AG20443 (cell line): ENCODE data around the gene CD9.
"Not testable (repeated sequence)": the region's sequence is repeated elsewhere in the genome, so short reads cannot be mapped to it uniquely, and the experiment has no call there.

ENCODE experiments used
- DNase-seq: peaks from one replicate; pipeline ENCODE4 v3.0.0; 2012; ENCODE audit warnings: low spot score, mixed read lengths

The CD9 gene

DNA sequence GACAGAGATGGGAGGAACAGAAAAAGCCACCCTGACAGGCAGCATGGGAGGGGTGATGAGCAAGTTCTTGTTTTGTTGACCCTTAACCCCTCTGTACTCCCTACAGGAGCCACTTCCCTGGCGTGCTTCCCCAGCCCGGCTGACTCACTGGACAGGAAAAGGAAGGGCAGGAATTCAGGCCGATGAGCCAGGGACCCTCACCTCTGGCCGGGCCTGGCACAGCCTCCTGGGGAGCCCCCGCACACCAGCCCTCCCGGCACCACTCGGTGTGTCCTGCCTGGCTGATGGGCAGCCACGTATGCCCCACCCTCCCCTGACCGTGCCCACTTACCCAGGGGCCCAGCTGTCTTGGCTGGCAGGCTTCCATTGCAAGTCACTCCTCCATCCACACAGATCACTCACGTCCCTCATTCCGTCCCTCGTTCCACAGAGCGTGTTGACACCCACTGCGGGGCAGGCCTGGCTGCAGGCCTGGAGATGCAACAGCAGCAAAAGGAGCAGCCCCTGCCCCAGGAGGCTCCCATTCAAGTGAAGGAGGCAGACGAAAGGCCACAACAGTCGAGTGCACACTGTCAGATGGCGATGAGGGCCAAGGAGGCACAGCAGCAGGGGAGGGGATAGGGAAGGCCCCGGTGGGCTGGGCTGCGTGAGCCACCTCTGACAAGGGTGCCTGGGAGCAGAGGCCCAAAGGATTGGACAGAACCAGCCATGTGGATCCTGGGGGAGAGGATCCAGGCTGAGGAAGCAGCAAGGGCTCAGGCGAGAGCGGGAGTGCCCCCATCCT is 19.7 kb upstream of the CD9 start:
- peak; percentile 60 for DNase-seq

DNA sequence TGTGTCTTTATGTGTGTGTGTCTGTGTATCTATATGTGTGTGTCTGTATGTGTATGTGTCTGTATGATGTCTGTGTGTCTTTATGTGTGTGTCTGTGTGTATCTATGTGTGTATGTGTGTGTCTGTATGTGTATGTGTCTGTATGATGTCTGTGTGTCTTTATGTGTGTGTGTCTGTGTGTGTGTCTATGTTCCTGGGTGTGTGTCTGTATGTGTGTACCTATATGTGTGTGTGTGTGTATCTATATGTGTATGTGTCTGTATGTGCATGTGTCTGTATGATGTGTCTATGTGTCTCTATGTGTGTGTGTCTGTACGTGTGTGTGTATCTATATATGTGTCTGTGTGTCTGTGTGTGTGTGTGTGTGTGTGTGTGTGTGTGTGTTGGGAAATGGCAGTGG is 19.0 kb upstream of the CD9 start:
- DNase-seq: no peak

DNA sequence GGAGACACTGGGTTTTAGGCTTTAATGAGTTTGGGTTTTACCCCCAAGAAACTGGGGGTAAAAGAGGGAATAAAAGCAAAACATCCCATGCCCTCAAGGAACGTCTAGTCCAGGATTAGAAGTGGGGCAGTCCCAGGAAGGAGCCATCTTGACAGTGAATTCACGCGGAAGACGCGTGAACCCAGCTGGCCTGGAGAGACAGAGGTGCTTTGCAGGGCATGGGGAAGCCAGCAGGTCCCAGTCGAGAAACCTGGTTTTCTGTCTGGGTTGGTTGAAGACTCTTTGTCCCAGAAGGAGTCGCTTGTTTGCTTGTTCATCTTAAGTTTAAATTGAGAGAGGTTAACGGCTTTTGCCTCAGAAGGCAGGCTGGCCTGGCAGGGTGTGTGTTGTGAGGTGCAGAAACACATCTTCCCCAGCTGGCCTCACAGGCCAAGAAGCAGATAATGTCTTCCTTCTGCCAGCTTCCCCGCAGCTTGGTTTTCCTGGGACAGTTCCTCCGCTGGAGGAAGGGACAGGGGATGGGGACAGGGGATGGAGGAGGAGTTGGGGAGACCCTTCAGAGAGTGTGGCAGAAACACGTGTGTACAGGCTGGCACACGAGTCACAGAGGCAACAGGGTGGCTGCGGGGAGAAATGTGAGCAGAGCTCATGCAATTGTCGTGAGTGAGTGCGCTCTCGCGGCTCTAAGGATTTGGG is 18.5 kb upstream of the CD9 start:
- DNase-seq: no peak

DNA sequence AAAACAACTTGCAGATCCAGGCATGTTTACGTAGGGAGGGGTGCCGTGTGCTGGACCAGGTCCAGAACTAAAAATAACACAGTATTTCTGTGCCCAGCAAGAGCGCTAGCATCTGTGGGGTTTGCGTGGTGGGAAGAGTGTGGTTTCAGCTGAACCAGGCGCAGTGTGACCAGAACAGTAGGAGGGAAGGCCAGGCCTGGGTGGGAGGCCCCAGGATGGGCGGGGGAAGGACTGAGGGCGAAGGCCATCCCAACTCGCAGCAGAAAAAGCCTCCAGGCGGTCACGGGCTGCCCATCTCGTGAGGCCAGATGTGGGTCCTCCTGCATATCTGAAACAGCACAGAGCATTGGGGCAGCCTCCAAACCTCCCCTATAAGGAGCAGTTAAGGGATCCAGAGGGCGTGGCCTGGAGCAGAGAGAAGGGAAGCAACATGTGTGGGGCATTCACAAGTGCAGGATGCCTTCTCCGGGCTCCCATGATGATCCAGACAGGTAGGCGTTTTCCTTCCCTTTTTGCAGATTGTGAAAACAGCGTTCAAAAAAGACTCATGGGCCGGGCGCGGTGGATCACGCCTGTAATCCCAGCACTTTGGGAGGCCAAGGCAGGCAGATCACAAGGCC is 17.8 kb upstream of the CD9 start:
- peak; percentile 72 for DNase-seq

DNA sequence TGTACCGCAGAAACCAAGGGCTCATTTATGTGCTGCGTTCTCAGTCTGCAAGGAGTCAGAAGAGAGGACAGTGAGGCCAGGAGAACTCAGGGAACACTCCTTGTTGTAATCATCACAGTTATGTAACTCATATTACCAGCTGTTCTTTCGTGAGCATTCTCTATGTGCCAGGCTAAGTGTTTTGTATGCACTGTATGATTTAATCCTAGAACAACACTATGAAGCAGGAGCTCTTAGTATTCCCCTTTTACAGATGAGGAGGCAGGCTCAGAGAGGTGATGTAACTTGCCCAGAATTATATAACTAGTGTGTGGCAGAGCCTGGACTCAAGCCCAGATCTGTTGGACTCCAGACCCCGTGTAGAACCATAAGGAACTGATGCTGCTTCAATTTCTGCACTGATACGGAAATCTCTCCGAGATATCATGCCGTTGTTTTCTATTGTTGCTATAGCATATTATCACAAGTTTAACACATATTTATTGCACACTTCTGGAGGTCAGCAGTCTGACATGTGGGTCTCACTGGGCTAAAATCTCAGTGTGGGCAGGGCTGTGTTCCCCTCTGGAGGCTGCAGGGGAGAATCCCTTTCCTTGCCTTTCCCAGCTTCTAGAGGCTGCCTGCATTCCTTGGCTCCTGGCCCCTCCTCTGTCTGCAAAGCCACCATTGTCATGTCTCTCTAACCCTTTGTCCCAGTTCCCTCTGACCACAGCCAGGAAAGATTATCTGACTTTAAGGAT is 16.3 kb upstream of the CD9 start:
- DNase-seq: peak; percentile 46

DNA sequence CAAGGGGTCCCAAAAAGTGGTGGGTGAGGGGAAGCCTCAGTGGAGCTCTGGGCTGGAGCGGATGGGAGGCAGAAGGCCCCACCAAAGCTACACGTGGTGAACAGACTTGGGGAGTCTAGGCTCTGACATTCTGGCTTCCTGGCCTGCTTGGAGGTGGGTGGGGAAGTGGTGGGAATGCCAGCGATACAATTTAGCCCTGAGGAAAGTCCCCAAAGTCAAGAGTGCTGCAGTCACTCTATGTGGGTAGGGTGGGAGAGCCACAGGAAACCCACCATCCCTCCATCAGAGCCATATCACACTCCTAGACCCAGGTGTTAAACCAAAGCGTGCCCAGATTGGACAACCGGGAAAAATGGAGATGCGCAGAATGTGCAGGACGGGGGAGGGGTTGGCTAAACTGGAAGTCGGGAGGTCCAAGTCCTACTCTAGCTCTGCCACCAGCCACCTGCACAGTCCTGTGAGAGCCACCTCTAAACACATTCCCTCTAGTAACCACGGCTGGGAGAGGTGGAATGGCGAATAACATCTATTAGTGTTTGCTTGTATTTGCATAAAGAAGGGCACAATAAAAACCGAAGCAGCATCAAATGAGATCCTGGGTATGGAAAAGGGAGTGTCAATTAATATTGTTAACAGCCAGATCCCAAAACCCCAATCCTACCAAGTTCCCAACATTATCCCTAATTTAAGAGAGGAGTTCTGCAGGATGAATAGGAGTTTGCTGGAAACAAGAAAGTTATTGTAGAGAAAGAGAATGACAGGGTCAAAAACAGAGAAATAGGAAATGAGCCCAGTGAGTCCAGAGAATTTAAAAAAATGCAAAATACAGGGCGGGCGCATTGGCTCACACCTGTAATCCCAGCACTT is 14.0 kb upstream of the CD9 start:
- no peak for DNase-seq

DNA sequence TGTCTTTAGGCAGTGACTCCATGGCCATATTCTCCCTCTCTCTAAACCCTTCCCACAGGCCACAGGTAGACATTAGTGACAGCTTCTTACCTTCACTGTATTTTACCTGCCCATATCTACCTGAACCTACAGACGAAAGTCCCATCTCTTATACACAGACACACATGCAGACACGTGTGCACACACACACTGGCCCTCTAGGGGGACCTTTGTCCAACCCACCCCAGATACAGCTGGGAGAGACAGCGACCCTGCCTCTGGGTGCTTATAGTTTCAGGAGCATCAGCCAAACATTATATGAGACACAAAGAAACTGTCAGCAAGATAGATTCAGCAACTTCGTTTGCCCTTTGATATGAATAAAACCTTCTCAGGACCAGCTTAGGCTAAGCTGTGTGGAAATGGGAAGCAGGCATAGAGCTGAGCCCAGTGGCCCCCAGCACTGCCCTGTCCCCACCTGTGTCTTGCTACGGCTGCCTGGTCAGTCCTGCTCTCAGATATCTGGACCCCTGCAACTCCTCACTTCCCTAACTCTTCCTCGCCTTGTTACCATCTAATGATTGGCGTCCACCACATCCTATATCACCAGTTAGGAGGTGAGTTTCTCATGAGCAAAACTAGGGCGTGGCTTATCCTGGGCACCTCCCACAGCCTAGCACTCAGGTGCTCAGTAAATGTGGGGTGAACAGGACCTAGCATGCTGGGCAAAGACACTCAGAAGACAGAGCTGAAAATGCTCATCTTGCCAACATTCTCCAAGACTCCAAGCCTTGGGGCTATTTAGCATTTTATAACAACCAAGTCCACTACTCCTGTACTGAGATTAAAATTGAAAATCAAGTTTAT is 12.0 kb upstream of the CD9 start:
- no peak for DNase-seq

DNA sequence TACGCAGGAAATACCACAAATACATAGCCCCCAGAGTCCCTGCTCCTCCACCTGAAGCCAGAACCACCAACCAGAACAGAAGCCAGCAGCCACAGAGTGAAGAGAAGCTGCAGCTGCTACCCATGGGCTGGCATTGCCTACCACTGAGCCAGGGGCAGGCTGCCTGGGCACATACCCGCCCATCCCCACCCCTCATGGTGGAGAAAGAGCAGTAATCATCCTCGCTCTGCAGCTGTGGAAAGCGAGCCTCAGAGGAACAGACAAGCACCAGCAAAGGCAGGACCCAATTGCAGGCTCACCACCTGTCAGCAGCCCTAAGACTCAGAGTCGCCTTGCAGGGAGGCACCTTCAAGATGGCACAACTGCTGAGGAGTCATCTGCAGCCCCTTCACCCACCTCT is 11.2 kb upstream of the CD9 start:
- DNase-seq: no peak

DNA sequence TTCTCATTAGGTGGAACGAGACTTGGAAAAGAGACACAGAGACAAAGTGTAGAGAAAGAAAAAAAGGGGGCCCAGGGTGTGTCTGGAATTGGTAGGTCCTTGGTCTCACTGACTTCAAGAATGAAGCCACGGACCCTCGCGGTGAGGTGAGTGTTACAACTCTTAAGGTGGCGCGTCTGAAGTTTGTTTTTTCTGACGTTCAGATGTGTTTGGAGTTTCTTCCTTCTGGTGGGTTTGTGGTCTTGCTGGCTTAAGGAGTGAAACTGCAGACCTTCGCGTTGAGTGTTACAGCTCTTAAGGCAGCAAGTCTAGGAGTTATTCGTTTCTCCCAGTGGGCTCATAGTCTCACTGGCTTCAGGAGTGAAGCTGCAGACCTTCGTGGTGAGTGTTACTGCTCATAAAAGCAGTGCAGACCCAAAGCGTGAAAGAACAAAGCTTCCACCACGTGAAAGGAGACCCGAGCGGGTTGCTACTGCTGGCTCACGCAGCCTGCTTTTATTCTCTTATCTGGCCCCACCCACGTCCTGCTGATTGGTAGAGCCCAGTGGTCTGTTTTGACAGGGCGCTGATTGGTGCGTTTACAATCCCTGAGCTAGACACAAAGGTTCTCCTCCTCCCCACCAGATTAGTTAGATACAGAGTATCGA is 10.1 kb upstream of the CD9 start:
- DNase-seq: not testable (repeated sequence)

DNA sequence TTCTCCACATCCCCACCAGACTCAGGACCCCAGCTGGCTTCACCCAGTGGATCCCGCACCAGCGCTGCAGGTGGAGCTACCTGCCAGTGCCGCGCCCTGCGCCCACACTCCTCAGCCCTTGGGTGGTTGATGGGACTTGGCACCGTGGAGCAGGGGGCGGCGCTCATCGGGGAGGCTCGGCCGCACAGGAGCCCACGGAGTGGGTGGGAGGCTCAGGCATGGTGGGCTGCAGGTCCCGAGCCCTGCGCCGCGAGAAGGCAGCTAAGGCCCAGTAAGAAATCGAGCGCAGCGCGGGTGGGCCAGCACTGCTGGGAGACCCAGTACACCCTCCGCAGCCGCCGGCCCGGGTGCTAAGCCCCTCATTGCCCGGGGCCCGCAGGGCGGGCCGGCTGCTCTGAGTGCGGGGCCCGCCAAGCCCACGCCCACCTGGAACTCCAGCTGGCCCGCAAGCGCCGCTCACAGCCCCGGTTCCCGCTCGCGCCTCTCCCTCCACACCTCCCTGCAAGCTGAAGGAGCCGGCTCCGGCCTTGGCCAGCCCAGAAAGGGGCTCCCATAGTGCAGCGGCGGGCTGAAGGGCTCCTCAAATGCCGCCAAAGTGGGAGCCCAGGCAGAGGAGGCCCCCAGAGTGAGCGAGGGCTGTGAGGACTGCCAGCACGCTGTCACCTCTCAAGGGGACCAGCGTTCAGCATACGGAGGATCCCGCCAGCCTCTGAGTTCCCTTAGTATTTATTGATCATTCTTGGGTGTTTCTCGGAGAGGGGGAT is 9.3 kb upstream of the CD9 start:
- DNase-seq: not testable (repeated sequence)

DNA sequence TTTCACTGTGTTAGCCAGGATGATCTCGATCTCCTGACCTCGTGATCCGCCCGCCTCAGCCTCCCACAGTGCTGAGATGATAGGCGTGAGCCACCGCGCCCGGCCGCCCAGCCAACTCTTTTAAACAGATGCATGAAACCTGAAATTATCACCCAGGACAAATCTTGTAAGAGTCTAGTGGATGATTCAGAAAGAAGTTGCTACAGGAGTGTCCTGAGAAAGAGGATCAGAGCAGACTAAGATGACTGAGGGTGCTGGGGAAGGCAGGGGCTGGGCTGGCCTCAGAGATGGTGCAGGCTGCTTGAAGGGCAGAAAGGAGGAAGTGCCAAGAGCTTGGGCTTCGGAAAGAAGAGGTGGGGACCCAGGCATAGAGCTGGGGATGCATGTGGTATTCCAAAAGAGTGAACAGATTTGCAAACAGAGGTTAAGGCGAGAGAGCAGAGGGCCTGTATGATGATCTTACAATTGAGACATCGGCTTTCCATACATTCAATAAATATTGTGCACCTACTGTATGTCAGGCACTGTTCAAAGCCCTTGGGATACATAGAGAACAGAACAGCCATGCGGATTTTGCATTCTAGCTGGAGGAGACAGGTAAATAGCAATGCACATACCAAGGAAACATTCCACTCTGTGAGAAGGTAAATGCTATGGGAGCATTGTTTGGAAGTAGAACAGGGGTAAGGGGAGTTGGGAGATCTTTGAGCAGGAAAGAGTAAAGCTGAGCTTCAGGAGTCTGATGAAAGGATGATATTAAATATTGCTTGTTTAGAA is 7.4 kb upstream of the CD9 start:
- DNase-seq: no peak

DNA sequence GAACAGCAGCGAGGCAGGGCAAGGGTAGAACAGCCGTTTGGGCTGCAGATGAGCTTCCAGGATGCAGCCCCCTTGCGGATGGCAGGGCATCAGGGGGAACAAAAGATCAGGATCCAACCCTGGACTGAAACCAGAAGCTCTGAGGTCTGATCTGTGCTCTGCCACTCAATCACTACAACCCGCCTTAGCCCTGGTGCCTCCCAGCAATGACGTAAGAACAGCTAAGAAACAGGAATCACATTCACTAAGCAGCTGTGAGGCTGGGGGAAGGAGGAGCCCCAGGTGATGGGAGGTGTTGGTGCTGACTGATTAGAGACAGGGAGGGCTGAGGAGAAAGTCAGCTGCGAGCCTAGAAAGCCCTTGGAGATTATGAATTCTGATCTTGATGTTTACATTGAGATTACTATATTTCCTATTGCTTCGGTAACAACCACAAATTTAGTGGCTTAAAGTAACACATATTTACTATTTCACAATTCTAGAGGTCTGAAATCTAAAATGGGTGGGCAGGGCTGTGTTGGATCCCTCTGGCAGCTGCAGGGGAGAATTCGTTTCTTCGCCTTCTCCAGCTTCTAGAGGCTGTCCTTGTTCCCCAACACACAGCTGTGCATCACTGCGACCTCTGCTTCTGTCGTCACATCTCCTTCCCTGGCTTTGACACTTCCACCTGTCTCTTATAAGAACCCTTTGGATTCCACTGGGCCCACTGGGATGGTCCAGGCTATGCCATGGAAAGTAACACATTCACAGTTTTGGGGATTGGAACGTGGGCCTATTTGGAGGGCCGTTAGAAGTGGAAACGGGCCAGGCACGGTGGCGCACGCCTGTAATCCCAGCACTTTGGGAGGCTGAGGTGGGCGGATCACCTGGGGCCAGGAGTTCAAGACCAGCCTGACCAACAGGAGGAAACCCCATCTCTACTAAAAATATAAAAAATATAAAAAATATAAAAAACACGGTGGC is 6.1 kb upstream of the CD9 start:
- no peak for DNase-seq

DNA sequence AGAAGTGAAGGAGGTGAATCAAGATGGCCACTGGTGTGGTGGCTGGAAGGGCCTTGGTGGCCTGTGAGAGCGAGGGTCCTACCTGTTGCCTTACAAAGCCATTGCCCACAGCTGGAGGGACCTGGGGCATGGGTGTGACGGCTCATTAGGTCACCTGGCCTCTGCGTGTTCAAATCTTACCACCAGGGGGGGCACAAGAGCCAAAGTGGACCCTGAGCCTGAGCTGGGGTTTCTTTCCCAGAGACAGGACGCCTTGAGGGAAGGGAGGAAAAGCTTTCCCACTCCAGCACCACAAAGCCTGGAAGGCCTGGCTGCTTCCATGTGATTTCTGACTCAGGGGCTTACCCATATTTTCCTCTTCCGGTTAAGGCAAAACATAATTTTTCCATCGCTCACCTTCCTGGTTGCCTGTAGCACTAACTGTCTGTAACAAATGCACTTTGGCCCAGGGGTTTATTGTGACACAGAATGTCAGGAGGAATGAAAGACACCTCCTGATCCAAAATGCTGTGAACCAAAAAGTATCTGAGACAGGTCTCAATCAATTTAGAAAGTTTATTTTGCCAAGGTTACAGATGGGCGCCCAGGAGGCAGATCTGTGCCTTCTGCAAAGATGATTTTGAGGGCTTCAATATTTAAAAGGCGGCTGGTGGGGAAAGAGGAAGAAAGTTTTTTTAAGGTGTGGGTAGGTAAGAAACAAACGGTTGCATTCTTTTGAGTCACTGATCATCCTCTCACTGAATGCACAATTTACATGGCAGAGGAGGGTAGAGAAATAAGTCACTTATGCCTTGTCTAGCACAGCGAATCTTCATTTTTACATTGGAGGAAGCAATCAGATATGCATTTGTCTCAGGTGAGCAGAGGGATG is 4.3 kb upstream of the CD9 start:
- DNase-seq: peak; percentile 95

DNA sequence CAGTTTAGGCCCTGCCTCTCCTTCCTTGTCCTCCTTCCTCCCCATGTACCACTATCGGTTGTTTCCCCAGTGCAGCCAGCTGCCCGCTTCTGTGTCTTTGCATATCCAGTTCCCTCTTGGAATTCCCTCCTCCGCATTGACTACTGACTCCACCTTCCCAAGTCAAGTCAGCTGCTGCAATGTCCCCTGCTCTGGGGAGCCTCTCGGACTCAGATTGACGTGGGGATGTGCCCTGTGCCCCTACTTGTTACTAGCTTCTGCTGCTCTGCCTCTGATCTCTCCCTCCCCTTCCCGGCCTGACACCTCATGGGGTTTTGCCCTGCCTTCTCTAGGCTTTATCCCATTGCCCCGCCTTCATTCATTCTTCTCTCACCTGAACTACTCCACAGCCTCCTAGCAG is 2.1 kb upstream of the CD9 start:
- no peak for DNase-seq

DNA sequence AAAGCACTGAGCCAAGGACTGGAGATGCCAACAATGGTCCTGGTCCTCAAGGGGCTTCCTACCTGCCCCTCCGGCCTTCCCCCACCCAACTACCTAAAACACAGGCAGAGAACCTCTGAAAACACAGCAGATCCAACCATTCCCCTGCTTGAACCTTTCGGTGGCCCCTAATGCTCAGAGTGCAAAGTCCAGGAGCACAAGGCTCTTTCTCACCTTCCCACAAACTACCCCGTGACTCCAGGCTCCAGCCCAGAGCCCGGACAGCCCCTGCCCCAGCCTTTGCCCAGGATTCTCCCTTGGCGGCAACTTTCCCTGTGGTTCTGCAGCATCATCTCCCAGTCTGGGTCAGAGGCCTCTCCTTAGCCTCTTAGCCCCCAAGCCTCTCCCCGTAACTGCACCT is 1.6 kb upstream of the CD9 start:
- no peak for DNase-seq

DNA sequence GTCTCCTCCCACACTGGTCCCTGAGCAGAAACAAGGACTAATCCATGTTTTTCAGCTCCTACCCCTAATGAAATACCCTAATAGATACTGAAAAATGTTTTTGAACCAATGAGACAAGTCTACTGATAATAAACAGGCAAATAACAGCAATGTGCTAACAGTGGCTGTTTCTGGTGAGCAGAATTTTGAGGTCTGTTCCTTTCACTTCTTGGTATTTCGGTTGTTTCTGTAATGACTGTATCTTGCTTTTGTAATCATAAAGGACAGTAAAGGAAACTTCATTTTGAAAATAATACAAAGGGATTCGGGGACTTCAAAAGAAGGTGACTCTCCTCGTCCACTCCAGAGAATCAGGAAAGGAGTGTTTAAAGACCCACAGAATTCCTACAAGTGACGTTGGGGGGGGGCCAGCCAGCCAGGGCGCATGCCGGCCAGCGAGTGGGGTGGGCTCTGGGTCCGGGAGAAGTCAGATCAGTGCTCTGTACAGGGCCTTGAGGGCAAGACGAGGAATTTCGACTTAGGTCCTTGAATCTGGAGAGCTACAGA is 1.1 kb upstream of the CD9 start:
- no peak for DNase-seq
